RWPE2 (cell line): ENCODE data around the gene HPX.

Experiments
- ATAC-seq: fragments of 200-7000 bp; cut with Tn5 transposase; 3 replicates; pipeline ENCODE4 v1.9.1; 2021; ENCODE audit warnings: low read depth
- DNase-seq: peaks from one replicate; pipeline ENCODE4 v3.0.0-alpha.2; 2020; ENCODE audit warnings: low spot score
- H3K27ac ChIP-seq: fragments of 450-650 bp; 2 replicates; pipeline ENCODE4 v1.5.1; 2017; ENCODE audit warnings: mild to moderate bottlenecking; ENCODE audit not compliant: poor library complexity, severe bottlenecking
- H3K27me3 ChIP-seq: fragments of 250-450 bp; sonication (Bioruptor Pico); 2 replicates; pipeline ENCODE4 v1.5.1; 2021; ENCODE audit warnings: mild to moderate bottlenecking, moderate library complexity; ENCODE audit not compliant: insufficient read depth, poor library complexity, severe bottlenecking
- H3K36me3 ChIP-seq: fragments of 250-450 bp; sonication (Bioruptor Pico); 2 replicates; pipeline ENCODE4 v1.5.1; 2020; ENCODE audit warnings: low read depth, mild to moderate bottlenecking, moderate library complexity
- H3K4me1 ChIP-seq: fragments of 250-450 bp; sonication (Bioruptor Pico); 2 replicates; pipeline ENCODE4 v1.5.1; 2021; ENCODE audit warnings: mild to moderate bottlenecking, moderate library complexity; ENCODE audit not compliant: insufficient read depth, poor library complexity, severe bottlenecking
- H3K4me3 ChIP-seq: fragments of 250-450 bp; sonication (Bioruptor Pico); 2 replicates; pipeline ENCODE4 v1.5.1; 2021; ENCODE audit warnings: mild to moderate bottlenecking, moderate library complexity; ENCODE audit not compliant: severe bottlenecking
- H3K9me3 ChIP-seq: fragments of 250-450 bp; sonication (Bioruptor Pico); 2 replicates; pipeline ENCODE4 v1.5.1; 2021; ENCODE audit warnings: mild to moderate bottlenecking, moderate library complexity; ENCODE audit not compliant: severe bottlenecking
- CTCF ChIP-seq: fragments of 450-650 bp; IDR thresholded peaks from one replicate; pipeline ENCODE4 v1.5.1; 2017; ENCODE audit warnings: mild to moderate bottlenecking, moderate library complexity; ENCODE audit not compliant: poor library complexity, severe bottlenecking

HPX gene

DNA sequence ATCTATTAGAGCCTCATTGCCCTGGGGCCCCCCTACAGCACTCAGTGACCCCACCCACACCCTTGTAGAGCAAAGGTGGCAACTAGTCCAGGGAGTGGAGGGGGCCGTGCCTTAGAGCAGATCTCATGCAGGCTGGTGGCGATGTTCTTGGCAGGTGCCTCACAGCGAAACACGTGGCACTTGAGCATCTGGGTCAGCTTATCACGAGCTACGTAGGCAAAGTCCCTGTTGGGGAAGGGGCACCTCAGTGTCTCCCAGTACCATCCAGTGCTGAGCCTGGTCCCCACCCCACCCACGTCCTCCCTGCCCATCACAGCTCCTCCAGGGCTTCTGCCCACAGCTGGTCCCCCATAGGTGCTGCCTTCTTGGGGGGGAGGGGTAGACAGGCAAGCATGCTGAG is 39.3 kb downstream of the HPX start:
- no peaks in the 10 kb centered on the region for H3K9me3 ChIP-seq
- no peak overlapping the region for H3K4me3 ChIP-seq
- no peak for TF ChIP-seq CTCF
- DNase-seq (no peak), ATAC-seq (no peak)
- H3K36me3 ChIP-seq = no peaks in the 10 kb centered on the region
- no peak overlapping the region for H3K27ac ChIP-seq
- no peaks in the 10 kb centered on the region for H3K27me3 ChIP-seq
- no peaks in the 10 kb centered on the region for H3K4me1 ChIP-seq

- Histone ChIP-seq H3K36me3 (no peaks in the 10 kb centered on the region), H3K4me1 (no peaks in the 10 kb centered on the region), H3K27ac (no peak overlapping the region), H3K27me3 (no peaks in the 10 kb centered on the region), H3K4me3 (no peak overlapping the region), H3K9me3 (no peaks in the 10 kb centered on the region)
- DNase-seq = no peak
- TF ChIP-seq CTCF = no peak
- ATAC-seq = no peak
Measured at GRCh38 chr11:6400431-6401345, 40.1 kb downstream of the HPX start.

DNA sequence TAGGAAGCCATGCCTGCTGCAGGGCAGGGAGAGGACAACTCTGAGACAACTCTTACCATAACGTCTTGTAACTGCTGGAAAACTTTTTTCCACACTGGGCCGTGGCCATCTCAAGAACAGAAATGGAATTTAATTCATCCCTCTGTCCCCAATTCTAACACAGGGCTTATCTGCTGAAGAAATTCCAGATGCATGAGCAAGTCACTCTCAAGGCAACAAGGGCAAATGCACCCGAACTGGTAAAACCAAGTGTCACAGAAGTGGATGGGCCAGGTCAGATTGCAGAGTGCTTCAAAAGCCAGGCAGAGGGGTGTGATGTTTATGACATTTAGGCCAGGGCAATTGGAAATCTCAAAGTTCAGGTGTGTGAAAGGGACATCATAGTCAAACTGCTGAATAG is 43.2 kb downstream of the HPX start:
- no peaks in the 10 kb centered on the region for H3K36me3 ChIP-seq
- H3K27me3 ChIP-seq = no peaks in the 10 kb centered on the region
- no peaks in the 10 kb centered on the region for H3K9me3 ChIP-seq
- no peaks in the 10 kb centered on the region for H3K4me1 ChIP-seq
- H3K4me3 ChIP-seq = no peak overlapping the region
- DNase-seq = no peak
- no peak overlapping the region for H3K27ac ChIP-seq
- TF ChIP-seq CTCF = no peak
- no peak for ATAC-seq

- no peaks in the 10 kb centered on the region for H3K36me3 ChIP-seq
- H3K9me3 ChIP-seq = no peaks in the 10 kb centered on the region
- TF ChIP-seq CTCF = no peak
- no peaks in the 10 kb centered on the region for H3K4me1 ChIP-seq
- no peak overlapping the region for H3K4me3 ChIP-seq
- no peak overlapping the region for H3K27ac ChIP-seq
- no peaks in the 10 kb centered on the region for H3K27me3 ChIP-seq
- no peak for DNase-seq
- ATAC-seq = no peak
Measured at GRCh38 chr11:6397156-6397555, 43.6 kb downstream of the HPX start.

GRCh38 chr11:6395470-6396060 is 45.2 kb downstream of the HPX start:
- TF ChIP-seq CTCF = no peak
- H3K36me3 ChIP-seq = no peaks in the 10 kb centered on the region
- no peak for DNase-seq

More at GRCh38 chr11:6395470-6396060, 45.2 kb downstream of the HPX start:
- H3K4me3 ChIP-seq = no peak overlapping the region
- H3K9me3 ChIP-seq = no peaks in the 10 kb centered on the region
- no peak overlapping the region for H3K27ac ChIP-seq
- H3K27me3 ChIP-seq = no peaks in the 10 kb centered on the region
- H3K4me1 ChIP-seq = no peaks in the 10 kb centered on the region
- ATAC-seq = no peak
